Activated CD8-positive, alpha-beta memory T cell treated with anti-CD3 and anti-CD28 coated beads, Interleukin-2, amount 50 U/mL, for 24 hours (primary cell): ENCODE data around the gene ZNF552.
"Not testable (repeated sequence)": the region's sequence is repeated elsewhere in the genome, so short reads cannot be mapped to it uniquely, and the experiment has no call there.

Experiments used
- DNase-seq: peaks from one replicate; pipeline ENCODE4 v3.0.0-alpha.2; 2020; ENCODE audit errors: extremely low read depth

The ZNF552 gene

GRCh38 chr19:57814505-57815246 is at the start of gene ZNF552:
Gene ZNF552, minus strand, starts transcription at chr19:57814913. Its CDS starts 170 bp downstream, at chr19:57814743.
- peak; percentile 42 for DNase-seq

GRCh38 chr19:57862351-57862750 is 47.6 kb upstream of the ZNF552 start:
- DNase-seq, result not testable (repeated sequence)

GRCh38 chr19:57854117-57854516 is 39.4 kb upstream of the ZNF552 start:
- DNase-seq, result not testable (repeated sequence)

- DNase-seq, result not testable (repeated sequence)
These were observed 37.3 kb upstream of the ZNF552 start for GRCh38 chr19:57851812-57852603.

GRCh38 chr19:57850553-57851017 is 35.9 kb upstream of the ZNF552 start:
- DNase-seq, result no peak

GRCh38 chr19:57849666-57850473 is 35.2 kb upstream of the ZNF552 start, which contains the start of gene ZNF587:
Gene ZNF587, plus strand, starts transcription at chr19:57849859. Its CDS starts 180 bp downstream, at chr19:57850039.
- DNase-seq, result peak; percentile 58

GRCh38 chr19:57849162-57849665 is 34.5 kb upstream of the ZNF552 start:
- not testable (repeated sequence) for DNase-seq

- not testable (repeated sequence) for DNase-seq
These were observed 32.5 kb upstream of the ZNF552 start for GRCh38 chr19:57847164-57847563.

GRCh38 chr19:57841122-57841763 is 26.5 kb upstream of the ZNF552 start:
- DNase-seq, result no peak

GRCh38 chr19:57838622-57839191 is 24.0 kb upstream of the ZNF552 start:
- not testable (repeated sequence) for DNase-seq

- not testable (repeated sequence) for DNase-seq
These were observed 22.3 kb upstream of the ZNF552 start for GRCh38 chr19:57836991-57837390.

GRCh38 chr19:57830071-57830602 is 15.4 kb upstream of the ZNF552 start, which contains the start of gene ZNF587B:
Gene ZNF587B, plus strand, starts transcription at chr19:57830299. Its CDS starts 230 bp downstream, at chr19:57830529.
- no peak for DNase-seq

- no peak for DNase-seq
These were observed 14.6 kb upstream of the ZNF552 start for GRCh38 chr19:57829316-57829715.

GRCh38 chr19:57825511-57825910 is 10.8 kb upstream of the ZNF552 start:
- DNase-seq, result no peak

- not testable (repeated sequence) for DNase-seq
These were observed 8.9 kb upstream of the ZNF552 start for GRCh38 chr19:57823608-57824007.

- not testable (repeated sequence) for DNase-seq
These were observed 8.4 kb upstream of the ZNF552 start for GRCh38 chr19:57823155-57823554.

GRCh38 chr19:57821501-57821900 is 6.8 kb upstream of the ZNF552 start:
- not testable (repeated sequence) for DNase-seq

- not testable (repeated sequence) for DNase-seq
These were observed 6.4 kb upstream of the ZNF552 start for GRCh38 chr19:57821095-57821494.

GRCh38 chr19:57820599-57820998 is 5.9 kb upstream of the ZNF552 start:
- DNase-seq, result no peak

- peak; percentile 70 for DNase-seq
These were observed 4.9 kb upstream of the ZNF552 start for GRCh38 chr19:57819475-57820148.
